ENCODE measurements around the gene WRNIP1.

- TF ChIP-seq ZNF382 (CRISPR knock-in tag; IDR thresholded peaks at IDR 0.05; ENCODE audit: borderline replicate concordance) (no peak), POLR2A (IDR thresholded peaks at IDR 0.05; ENCODE audit: insufficient read depth in 1 of 2, low read depth in 2 of 2, low read length in 2 of 2) (no peak), ZNF614 (CRISPR knock-in tag; IDR thresholded peaks at IDR 0.05; ENCODE audit: borderline replicate concordance) (no peak), ZNF562 (CRISPR knock-in tag; IDR thresholded peaks at IDR 0.05; ENCODE audit: borderline replicate concordance) (no peak), ETV6 (CRISPR knock-in tag; conservative IDR thresholded peaks at IDR 0.05) (no peak), BRCA1 (CRISPR knock-in tag; IDR thresholded peaks at IDR 0.05) (no peak), POLR2AphosphoS5 (IDR thresholded peaks at IDR 0.05; ENCODE audit: low read depth, low read length) (no peak), NFE2 (CRISPR knock-in tag; IDR thresholded peaks at IDR 0.05) (no peak), ERF (CRISPR knock-in tag; IDR thresholded peaks at IDR 0.05) (no peak)
Measured at GRCh38 chr6:2733324-2733723, 31.9 kb upstream of the WRNIP1 start.

Measured in HepG2 (cell line).